GM21367 (cell line): Measurements from ENCODE around the gene FAM186B.

ENCODE experiments used
- ATAC-seq: cut with Tn5 transposase; IDR thresholded peaks from one replicate; pipeline ENCODE4 v1.9.1; 2021; ENCODE audit not compliant: unreplicated experiment

FAM186B gene

DNA sequence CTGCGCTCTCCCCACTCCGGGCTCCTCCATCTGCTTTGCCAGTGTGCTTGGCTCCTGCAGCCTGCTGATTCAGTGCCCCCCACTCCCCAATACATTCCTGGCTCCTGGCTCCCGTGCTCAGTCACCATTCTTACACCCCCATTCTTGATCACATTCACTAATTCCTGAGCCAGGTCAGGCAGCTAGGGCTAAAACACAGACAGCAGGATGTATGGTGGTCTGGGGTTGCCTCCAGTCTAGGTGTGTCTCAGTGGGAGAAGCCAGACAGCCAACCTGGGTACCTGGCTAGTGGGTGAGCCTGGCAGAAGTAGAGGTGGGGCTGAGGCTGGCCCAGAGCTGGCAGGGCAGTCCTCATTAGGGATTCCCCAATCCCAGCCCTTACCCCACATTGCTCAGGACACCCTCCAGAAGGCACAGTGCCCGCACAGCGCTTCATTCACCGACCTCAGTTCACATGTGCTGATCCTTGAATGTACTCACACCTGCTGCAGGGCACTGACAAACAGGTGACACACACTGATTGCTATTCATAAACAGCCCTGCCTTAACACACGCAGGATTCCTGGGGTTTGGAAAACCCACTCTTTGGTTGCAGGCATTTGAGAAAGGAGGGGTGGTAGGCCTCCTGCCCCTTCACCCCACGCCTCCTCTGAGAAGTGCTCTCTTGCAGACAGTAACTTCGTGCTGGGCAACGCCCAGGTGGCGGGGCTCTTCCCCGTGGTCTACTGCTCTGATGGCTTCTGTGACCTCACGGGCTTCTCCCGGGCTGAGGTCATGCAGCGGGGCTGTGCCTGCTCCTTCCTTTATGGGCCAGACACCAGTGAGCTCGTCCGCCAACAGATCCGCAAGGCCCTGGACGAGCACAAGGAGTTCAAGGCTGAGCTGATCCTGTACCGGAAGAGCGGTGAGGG is 65.0 kb downstream of the FAM186B start:
- no peak for ATAC-seq

DNA sequence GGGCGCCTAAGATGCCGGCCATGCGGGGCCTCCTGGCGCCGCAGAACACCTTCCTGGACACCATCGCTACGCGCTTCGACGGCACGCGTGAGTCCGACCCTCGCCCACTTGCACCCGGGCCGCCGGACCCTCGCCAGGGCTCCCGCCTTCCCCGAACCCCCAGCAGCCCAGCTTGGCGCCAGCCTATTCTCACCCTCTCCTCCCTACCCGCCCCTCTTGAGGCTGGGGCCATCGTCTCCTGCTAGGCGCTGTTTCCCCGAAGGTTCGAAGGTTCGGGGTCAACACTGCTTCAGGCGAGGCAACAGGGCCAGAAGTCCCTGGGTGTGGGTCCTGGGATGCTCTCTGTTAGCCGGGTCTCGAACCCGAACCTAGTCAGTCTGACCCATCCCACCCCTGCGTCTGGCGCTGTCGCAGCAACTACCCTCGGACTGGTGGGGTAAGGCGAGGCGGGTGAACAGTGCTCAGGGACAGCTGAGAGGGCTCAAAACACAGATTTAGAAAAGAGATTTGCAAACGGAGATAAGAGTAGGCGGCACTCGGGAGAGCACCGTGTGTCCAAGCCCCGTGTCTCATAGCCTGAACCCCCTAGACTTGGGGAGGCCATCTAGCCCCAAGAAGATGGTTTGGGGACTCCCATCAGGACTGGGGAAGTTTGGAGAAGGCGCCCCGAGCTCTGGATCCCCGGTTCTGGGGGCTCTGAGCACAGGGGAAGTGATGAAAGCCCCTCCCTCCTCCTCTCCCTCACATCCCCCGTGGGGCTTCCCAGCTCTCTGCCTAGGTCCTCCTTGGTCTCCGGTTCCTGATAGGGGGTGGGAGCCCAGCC is 65.8 kb downstream of the FAM186B start:
- no peak for ATAC-seq

DNA sequence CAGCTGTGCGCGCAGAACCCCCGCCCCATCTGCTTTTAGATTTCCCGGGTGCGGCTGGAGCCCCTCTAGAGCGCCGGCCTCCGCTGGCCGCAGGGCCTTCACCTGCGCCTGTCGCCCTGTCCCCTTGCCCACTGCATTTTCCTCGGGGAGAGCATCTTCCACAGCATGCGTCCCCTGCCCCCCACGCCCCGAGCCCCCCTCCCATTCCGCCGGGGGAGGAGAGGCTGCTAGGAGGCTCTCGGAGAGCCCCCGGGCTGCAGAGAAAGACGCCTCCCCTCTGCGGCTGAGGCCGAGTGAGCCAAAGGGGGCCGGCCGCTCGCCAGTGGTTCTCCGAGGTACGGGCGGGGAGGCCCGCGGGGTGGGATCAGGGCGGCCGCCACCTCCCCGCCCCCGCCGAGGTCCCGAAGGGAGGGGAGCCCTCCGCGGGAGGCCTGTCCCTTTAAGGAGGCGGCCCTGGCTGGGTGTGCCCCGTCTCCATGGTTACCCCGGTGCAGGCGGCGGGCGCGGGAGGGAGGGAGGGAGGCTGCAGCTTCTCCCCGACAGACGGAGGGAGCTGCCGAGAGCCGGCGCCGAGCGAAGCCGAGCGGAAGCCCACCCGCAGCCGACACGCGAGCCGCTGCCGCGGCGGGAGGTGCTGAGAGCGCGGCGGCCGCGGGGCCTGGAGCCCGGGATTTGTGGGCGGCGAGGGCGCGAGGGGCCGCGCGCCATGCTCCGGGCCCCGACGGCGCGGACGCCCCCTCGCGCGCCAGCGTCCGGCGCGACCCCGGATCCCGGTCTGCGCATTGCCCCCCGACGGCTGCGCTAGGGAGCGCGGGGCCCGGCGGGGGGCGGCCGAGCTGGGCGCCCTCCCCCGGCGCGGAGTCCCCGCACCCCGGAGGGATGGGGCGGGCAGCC is 66.7 kb downstream of the FAM186B start, which contains the start of gene KCNH3:
TSS of gene KCNH3 (plus strand) at position 521 of the 894 bp plus-strand sequence. CDS start 387 bp downstream, outside the sequence.
- no peak for ATAC-seq

DNA sequence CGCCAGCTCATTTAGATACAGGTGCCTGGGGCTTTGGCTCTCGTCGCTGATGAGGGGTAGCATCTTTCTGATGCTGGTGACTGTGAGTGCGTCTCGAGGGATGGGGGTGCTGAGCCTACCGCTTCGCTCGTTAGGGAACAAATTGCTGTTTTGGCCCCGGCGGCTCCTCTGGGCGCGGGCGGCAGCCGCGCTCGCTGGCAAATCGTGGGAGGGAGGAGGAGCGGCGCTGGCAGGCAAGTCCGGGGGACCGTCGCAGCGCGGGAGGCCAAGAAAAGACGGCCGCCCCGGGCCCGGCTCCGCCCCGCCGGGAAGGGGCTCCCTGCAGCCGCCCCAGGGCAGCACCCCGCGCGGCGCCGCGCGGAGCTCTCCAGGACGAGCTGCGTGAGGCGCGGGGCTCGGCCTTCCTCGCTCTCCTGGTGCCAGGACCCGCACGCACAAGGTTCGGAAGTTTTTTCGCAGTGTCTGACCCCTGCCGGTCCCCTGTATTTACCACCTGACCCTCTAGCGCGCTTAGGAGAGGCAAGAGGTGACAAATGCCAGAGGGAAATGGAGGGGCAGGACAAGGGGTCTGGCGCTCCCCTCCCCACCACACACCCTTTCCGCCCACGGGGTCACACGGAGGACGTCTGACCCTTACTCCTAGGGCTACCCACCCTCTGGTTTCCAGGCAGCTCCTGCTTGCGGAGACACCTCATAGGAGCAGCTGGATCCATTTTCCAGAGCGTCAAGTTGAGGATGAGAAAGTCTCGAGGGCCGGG is 67.5 kb downstream of the FAM186B start:
- ATAC-seq = no peak
